CD4-positive, alpha-beta T cell treated with Interleukin-15 for 1 hour (primary cell): ENCODE measurements around the gene SLC37A4.
"Not testable (repeated sequence)": the region's sequence is repeated elsewhere in the genome, so short reads cannot be mapped to it uniquely, and the experiment has no call there.

Experiments
- DNase-seq: peaks from one replicate; pipeline ENCODE4 v3.0.0-alpha.2; 2020

SLC37A4 gene

DNA sequence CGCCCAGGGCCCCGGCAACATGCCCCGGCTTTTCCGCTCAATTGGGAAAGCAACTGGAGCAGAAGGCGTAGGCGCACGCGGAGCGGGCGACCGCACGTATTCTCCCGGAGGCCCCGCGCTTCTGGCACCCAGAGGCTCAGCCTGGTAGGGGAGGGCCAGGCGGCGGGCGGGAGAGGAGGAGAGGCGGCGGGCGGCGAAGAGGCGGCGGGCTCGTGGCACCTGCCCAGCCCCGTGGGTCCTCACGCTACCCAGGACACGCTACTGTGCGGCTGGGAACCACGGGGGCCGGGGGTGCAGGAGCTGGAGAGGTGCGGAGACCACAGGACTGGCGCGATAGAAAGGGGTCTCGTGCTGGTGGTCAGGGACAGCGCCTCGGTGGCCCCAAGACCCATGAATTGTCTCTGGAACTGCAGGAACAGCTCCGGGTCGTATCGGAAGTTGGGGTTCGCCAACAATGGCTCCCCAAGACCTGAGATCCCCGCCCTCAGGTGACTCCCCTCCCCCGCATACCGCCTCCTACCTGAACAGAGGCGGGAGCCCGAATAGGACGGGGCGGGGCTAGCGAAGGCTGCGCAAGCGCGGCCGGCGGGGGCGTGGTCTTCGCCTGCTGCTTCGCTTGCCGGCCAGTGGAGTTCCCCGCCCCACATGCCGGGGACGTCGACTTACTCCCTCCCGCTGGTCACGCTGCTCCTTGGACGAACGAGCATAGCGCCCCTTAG lies at the start of gene SLC37A4:
SLC37A4 (minus strand) TSS at position 549 of the 719 bp plus-strand sequence.
- peak; percentile 99 for DNase-seq

DNA sequence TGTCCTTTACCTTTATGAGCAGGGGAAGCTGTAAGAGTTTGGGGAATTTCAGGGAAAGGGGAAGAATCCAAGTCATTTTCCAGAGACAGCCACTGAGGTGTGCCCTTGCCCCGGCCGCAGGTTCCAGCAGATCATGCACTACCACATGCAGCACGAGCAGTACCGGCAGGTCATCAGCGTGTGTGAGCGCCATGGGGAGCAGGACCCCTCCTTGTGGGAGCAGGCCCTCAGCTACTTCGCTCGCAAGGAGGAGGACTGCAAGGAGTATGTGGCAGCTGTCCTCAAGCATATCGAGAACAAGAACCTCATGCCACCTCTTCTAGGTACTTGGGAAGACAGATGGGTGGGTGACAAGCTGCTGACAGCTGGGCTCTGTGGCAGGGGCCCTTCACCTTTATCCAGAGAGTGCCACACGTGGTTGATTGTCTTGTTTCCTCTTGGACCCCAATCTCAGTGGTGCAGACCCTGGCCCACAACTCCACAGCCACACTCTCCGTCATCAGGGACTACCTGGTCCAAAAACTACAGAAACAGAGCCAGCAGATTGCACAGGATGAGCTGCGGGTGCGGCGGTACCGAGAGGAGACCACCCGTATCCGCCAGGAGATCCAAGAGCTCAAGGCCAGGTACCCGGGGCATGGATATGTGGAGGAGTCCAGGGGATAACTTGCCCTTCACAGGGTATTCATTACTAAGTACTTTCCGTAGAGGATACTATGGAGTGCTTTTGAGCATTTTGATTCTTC lies 48.2 kb upstream of the SLC37A4 start:
- DNase-seq = no peak

- no peak for DNase-seq
Observed at GRCh38 chr11:119077839-119078238, 47.2 kb upstream of the SLC37A4 start.

DNA sequence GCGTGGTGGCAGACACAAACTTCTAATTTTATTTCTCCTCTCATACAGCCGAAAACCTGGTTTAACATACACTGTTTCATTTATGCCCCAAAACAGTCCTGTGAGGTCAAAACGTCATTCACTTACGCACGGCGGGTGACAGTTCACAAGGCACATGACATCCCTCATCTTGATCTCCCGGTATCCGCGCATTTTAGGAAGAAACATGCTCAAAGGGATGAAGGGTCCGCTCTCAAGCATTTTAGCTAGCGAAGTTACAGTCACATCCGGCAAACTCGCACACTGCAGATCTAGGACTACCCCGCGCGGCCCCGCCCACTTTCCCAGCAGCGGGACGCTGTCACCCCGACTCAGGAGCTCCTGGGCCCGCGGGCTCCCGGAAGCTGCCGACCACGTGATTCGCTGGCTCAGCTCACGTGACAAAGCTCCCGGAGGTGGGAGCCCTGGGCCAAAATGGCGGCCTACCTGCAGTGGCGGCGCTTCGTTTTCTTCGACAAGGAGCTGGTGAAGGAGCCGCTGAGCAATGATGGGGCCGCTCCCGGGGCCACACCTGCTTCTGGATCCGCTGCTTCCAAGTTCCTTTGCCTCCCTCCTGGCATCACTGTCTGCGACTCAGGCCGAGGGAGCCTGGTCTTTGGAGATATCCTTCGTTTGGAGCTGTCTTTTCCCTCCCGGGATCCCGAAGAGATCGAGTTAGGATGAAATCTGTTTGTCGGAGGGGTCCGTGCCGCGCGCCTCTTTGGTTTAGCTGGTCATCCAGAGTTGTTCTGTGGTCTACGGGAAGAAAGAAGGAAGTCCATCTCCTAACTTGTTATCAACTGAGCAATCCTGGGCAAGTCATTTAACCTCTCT lies 36.9 kb upstream of the SLC37A4 start, which contains the start of gene VPS11:
VPS11 (plus strand) TSS at position 448 of the 852 bp plus-strand sequence; CDS start at position 454, 6 bp downstream.
- DNase-seq = peak; percentile 97

DNA sequence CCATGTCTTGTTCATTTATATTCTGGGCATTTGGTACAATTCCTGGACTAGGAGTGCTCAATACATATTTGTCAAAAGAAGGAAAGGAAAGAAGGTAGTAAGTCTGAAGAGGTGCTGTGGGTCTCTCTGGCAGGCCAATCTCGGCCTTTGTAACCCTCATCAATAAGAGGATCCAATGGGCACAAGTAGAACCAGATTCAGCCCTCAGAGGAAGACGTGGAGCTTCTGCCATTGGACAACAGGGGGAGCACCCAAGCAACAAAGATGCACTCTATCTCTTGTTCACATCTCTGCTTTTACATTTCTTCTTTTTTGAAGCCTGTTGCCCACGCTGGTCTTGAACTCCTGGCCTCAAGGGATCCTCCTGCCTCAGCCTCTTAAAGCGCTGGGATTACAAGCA lies 34.7 kb upstream of the SLC37A4 start:
- peak; percentile 48 for DNase-seq

GRCh38 chr11:119062779-119063178 lies 32.1 kb upstream of the SLC37A4 start:
- DNase-seq = no peak

DNA sequence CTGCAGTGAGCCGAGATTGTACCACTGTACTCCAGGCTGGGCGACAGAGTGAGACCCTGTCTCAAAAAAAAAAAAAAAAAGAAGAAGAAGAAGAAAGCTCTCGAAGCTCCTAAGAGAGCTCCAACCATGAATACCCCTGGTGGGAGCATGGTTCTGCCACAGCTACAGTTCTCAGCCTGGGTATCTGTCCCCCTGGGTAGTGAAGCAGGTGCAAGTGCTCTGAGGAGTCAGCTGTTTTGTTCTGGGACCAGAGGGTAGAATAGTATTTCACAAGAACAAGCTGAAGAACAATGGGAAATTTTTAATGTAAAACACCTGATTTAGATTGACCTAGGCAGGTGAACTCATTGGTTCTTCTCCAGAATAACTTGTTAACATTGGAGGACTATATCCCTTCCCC lies 30.6 kb upstream of the SLC37A4 start:
- DNase-seq = no peak

GRCh38 chr11:119059128-119059527 lies 28.5 kb upstream of the SLC37A4 start:
- DNase-seq = not testable (repeated sequence)

DNA sequence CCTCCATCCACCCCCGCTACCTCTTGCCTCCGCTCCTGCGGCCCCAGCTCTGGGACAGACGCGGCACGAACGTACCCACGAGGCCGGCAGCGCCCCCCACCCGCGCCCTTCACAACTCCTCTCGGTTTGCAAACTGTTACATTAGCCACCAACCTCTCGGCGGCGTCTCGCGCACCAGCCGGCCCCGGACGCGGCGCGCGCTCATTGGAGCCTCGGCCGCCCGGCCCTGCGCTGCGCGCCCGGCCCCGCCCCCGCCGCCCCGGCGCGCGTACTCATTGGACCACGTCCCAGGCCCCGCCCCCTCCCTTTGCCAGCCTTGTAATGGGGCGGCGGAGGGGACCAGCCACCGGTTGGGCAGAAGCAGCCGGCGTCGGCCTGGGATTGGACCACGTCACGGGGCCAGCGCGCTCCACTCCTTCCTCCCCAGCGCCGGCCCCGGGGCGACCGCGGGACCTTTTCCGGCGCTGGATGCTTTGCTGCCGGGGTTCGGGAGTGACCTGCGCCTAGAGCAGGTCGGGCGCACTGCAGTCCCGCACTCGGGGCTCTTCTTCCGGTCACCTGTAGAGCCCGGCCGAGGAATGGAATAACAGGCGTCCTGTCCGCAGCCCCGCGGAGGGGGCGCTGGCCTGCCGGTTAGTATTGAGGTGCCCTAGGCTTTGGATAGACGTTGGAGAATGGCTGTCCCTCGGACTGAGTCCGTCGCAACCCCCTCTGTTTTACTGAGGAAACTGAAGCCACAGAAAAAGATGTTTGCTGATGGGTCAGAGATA lies 26.5 kb upstream of the SLC37A4 start, which contains the start of gene HYOU1:
HYOU1 (minus strand) TSS at position 206 of the 770 bp plus-strand sequence. CDS start 1,045 bp downstream, outside the sequence.
- DNase-seq = peak; percentile 97

GRCh38 chr11:119056421-119056999 lies 25.8 kb upstream of the SLC37A4 start:
- DNase-seq = peak; percentile 56

- no peak for DNase-seq
Observed at GRCh38 chr11:119055901-119056300, 25.2 kb upstream of the SLC37A4 start.

DNA sequence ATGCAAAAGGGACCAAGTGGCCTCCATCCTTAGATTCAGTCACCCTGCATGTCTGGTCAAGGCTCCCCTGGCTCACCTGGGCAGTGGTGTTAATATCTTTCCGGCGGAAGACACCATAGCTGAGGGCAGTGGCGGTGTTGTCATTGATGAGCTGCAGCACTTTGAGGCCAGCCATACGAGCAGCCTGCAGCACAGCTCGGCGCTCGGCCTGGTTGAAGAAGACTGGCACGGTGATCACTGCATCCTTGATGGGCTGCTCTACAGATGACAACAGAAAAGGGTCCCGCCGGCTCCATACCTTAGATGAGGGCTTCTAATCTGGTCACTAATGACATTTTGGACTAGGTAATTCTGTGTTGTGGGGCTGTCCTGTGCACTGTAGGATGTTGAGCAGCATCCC lies 23.7 kb upstream of the SLC37A4 start:
- no peak for DNase-seq

DNA sequence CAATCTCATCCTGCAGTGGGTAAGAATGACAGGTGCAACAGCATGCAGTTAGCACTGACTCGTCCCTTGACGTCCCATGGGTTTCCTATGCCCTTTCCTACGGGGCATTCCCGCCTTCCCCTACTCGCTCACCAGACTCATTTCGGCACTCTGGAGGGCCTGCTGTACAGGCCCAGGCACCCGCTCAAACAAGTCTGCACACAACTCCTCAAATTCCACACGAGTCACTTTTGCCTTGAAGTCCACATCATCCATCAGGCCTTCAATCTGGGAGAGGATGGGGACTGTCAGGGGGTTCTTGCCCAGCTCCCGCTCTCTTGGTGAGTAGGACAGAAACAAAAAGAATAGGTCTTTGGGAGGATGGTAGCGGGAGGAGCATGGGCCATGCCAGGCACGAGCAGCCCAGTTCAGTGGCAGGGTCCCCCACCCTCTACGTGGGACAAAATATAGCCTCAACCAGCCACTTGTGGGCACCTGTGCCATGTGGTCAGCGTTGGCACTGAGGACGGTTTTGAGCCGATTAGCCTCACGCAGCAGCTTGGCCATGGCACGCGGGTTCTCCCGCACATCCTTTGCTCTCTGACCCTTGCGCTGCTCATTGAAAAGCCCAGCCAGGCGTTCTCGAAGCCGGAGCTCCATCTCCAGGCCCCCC lies 21.6 kb upstream of the SLC37A4 start:
- no peak for DNase-seq

- peak; percentile 28 for DNase-seq
Observed at GRCh38 chr11:119051440-119052162, 20.9 kb upstream of the SLC37A4 start.

GRCh38 chr11:119049081-119049480 lies 18.4 kb upstream of the SLC37A4 start:
- DNase-seq = no peak

DNA sequence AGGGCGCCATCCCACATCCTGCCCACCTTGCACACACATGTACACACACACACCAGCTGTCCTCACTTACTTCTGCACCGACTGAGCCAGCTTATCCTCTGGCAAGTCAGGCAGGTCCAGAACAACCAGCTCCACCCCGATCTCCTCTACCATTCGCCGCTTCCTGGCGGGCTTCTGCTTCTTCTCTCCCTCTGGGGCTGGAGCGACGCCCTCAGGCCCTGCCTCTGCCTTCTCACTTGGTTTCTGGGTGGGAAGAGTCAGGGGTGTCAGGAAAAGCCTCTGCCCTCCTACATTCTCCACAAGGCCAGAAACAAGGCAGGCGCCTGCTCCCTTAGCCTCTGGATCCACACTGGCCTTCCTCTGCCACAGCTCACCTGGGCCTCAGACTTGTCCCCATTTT lies 18.0 kb upstream of the SLC37A4 start:
- no peak for DNase-seq

- no peak for DNase-seq
Observed at GRCh38 chr11:119047205-119047604, 16.5 kb upstream of the SLC37A4 start.

DNA sequence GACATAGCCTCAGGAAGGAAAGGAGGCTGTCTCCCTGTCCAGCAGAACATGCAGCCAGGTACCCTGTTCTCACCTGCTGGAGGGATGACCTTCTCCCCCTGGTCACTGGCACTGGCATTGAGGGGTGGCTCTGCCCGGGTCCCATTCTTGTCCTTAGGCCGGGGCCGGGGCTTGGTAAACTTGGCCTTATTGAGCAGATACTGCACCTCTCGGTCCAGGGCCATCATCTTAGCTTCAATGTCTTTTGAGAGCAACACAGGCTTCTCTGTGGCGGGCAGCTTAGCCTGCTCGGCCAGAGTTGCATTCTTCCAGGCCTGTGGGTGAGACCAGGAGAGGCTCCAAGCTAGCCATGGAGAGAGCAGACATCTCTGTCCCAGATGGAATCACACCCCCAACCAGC lies 15.8 kb upstream of the SLC37A4 start:
- peak; percentile 5 for DNase-seq

DNA sequence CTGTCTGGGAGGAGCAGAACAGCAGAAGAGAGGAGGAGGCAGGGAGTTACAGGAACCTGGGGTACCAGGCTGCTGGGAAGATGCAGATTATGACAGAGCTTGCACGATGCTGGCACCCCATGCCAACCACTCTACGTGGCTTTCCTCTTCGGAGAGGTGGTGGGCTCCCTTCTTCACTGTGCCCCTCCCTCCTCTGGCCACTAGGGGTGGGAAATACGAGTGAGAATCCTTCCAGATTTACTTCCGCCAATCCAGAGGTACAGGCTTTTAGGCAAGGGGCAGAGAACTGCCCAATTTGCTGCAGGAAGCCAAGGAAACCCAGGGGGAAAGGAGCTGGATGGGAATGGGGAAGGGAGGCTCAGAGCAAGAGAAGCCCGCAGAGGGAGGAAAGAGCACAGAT lies 14.0 kb upstream of the SLC37A4 start:
- no peak for DNase-seq

DNA sequence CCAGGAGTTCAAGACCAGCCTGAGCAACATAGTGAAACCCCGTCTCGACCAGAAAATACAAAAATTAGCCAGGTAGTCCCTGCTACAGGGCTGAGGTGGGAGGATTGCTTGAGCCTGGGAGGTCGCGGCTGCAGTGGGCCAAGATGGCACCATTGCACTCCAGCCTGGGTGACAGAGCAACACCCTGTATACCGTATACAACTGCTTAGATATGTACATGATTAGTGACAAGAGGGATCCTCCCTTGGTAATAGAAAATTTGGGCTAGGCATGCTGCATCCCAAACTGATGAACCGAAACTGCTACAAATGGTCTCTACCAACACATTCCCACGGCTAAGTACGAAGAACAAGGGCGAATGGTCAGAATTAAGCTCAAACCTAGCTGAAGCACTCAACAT lies 12.2 kb upstream of the SLC37A4 start:
- no peak for DNase-seq
